Activated CD8-positive, alpha-beta T cell treated with anti-CD3 and anti-CD28 coated beads for 36 hours (primary cell): ENCODE results near the gene FRMPD2. TPM values are rescaled to one million over a fixed set of nuclear protein-coding genes. Genes with fewer than 3 reads are reported as not detected.
A peak's percentile ranks its signal among the peaks of the same experiment; 100 is the strongest.

Experiments used
- ATAC-seq: fragments of 200-7000 bp; cut with Tn5 transposase; one replicate; pipeline ENCODE4 v1.10.0; 2021; ENCODE audit warnings: mild to moderate bottlenecking, moderate library complexity
- CTCF ChIA-PET: fragments of 350-600 bp; sonication (Branson Sonifier 250); formaldehyde crosslinking; loops from one replicate; lab custom pipeline; 2021; ENCODE audit warnings: antibody characterized with exemption; lab: Charles Lee
- POLR2A ChIA-PET: fragments of 350-600 bp; sonication (Branson Sonifier 250); formaldehyde crosslinking; loops from one replicate; lab custom pipeline; 2021; ENCODE audit warnings: antibody characterized with exemption; lab: Charles Lee
- DNase-seq: peaks from one replicate; pipeline ENCODE4 v3.0.0-alpha.2; 2020
- H3K27ac Mint-ChIP-seq: one replicate; pipeline ENCODE4 v1.8.0; 2021; ENCODE audit warnings: mild to moderate bottlenecking, mixed read lengths
- H3K27me3 Mint-ChIP-seq: one replicate; pipeline ENCODE4 v1.8.0; 2021; ENCODE audit warnings: mixed read lengths
- H3K36me3 Mint-ChIP-seq: one replicate; pipeline ENCODE4 v1.8.0; 2021; ENCODE audit warnings: low read depth, mixed read lengths
- H3K4me1 Mint-ChIP-seq: one replicate; pipeline ENCODE4 v1.8.0; 2021; ENCODE audit warnings: low read depth, mixed read lengths
- H3K4me3 Mint-ChIP-seq: one replicate; pipeline ENCODE4 v1.8.0; 2021; ENCODE audit warnings: mild to moderate bottlenecking, moderate library complexity, mixed read lengths
- H3K9me3 Mint-ChIP-seq: one replicate; pipeline ENCODE4 v1.8.0; 2021; ENCODE audit warnings: mixed read lengths
- intact Hi-C: fragments of 100-400 bp; cut with micrococcal nuclease; formaldehyde crosslinking; loops from one replicate; pipeline ENCODE4 v1.10.0; 2022
- total RNA-seq, 2 experiments: library from RNA; stranded (reverse); gene quantifications; one replicate each; pipeline ENCODE4 v1.2.3, GENCODE V29; 2021
- TF ChIP-seq, protein P1 (sequence below): fragments of 200-600 bp; IDR thresholded peaks from one replicate; pipeline ENCODE4 v1.8.0; 2022; ENCODE audit warnings: antibody characterized with exemption, mild to moderate bottlenecking

FRMPD2 gene
- total RNA-seq, 2 experiments from 2014 or later, result not detected

DNA sequence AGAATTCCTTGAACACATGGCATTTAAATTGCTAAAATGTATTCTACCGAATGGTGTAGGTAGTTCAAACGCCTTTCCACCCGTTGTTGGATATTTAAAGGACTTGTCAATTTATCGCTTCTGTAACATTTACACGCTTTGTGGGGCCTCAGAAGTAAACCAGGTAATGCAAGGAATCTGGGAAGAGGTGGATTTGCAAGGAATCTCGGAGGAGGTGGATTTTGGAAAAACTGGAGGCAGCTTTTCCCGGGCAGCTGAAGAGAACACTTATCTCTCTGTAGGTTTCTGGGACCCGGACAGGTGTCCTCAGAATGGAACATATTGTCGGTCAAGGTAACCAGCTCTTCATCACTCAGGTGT lies 31.4 kb upstream of the FRMPD2 start:
- H3K9me3 Mint-ChIP-seq, result no peaks in the 10 kb centered on the region
- CTCF ChIA-PET, result no interaction called here
- TF ChIP-seq, protein P1, sequence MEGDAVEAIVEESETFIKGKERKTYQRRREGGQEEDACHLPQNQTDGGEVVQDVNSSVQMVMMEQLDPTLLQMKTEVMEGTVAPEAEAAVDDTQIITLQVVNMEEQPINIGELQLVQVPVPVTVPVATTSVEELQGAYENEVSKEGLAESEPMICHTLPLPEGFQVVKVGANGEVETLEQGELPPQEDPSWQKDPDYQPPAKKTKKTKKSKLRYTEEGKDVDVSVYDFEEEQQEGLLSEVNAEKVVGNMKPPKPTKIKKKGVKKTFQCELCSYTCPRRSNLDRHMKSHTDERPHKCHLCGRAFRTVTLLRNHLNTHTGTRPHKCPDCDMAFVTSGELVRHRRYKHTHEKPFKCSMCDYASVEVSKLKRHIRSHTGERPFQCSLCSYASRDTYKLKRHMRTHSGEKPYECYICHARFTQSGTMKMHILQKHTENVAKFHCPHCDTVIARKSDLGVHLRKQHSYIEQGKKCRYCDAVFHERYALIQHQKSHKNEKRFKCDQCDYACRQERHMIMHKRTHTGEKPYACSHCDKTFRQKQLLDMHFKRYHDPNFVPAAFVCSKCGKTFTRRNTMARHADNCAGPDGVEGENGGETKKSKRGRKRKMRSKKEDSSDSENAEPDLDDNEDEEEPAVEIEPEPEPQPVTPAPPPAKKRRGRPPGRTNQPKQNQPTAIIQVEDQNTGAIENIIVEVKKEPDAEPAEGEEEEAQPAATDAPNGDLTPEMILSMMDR, result no peak
- H3K4me1 Mint-ChIP-seq, result peaks cover 39% of the 10 kb centered on the region
- peak overlapping the region; percentile 55 for H3K4me3 Mint-ChIP-seq
- peak overlapping the region; percentile 60 for H3K27ac Mint-ChIP-seq
- DNase-seq, result no peak
- ATAC-seq, result no peak
- POLR2A ChIA-PET, result interaction anchor here (0.9 kb wide), 1 partner anchor 19 kb away, joined by 3 read pairs; no protein-coding TSS in a partner anchor
- peaks cover 2% of the 10 kb centered on the region for H3K36me3 Mint-ChIP-seq
- intact Hi-C loops, result no loop called here
- H3K27me3 Mint-ChIP-seq, result no peaks in the 10 kb centered on the region

DNA sequence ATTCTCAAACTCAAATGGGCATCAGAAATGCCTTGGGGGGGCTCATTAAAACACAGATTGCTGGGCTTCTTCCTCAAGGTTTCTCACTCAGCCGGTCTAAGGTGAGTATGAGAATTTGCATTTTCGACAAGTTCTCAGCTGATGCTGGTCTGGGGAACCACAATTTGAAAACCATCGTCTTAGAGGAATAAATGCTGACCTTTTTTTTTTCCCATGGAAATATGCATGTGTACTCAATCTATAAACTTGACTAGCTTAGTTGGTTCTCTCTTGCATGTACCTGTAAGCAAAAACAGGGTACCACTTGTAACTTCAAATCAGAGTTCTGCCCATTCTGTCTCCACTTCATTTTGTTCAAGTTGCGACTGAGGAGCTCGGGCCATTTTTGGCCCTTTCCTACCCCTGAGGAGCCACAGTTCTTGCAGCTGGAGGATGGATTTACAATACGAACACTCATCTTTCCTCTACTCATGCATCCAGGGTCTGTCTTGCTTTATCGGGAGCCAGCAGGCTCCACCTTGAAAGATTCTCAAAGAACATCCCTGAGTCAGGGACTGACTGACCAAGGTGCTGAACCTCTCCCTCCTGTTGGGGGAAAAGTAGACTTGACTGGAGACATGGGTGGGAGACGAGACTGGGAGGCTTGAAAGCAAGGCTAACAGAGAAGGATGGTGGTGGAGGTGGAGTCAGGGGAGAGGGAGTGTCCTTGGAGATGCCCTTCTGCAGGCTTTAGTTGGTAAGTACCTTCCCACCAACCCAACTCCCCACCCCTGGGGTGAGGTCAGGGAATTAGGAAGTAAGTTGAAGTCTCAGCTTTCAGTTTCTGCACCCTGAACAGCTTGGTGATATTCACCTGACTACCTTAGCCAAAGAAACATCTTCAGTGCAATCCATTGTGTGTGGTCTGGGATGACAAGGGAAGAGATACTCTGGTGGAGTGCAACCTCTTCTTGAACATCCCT lies 28.3 kb upstream of the FRMPD2 start:
- POLR2A ChIA-PET, result no interaction called here
- TF ChIP-seq, protein P1, result no peak
- intact Hi-C loops, result no loop called here

DNA sequence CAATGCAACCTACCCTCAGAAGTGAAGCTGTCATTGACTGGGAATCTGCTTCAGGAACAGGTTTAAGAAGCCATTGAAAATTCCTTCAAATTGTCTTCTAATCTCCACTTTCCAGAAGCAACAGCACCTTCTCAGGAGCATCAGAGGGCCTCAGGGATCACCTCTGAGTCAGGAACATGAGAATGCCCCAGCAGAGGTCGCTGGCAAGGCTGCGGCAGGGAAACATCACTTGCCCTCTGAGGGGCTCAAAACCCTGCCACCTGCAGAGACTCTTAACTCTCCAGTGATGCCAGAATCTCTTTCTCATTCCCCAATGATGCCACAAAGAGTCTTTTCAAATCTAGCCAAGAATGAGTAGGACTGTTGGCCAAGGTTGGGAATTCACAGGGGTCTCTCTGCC lies 26.1 kb upstream of the FRMPD2 start:
- ChIA-PET POLR2A (no interaction called here), CTCF (no interaction called here)
- no peaks in the 10 kb centered on the region for H3K36me3 Mint-ChIP-seq
- H3K4me1 Mint-ChIP-seq, result peaks cover 4% of the 10 kb centered on the region
- H3K4me3 Mint-ChIP-seq, result no peak overlapping the region
- intact Hi-C loops, result no loop called here
- TF ChIP-seq, protein P1, result no peak
- no peaks in the 10 kb centered on the region for H3K27me3 Mint-ChIP-seq
- H3K27ac Mint-ChIP-seq, result no peak overlapping the region
- ATAC-seq (no peak), DNase-seq (no peak)
- H3K9me3 Mint-ChIP-seq, result no peaks in the 10 kb centered on the region

More for the DNA sequence above, 28.3 kb upstream of the FRMPD2 start:
- H3K4me1 Mint-ChIP-seq, result peaks cover 14% of the 10 kb centered on the region
- no peaks in the 10 kb centered on the region for H3K9me3 Mint-ChIP-seq
- no peaks in the 10 kb centered on the region for H3K27me3 Mint-ChIP-seq
- CTCF ChIA-PET, result no interaction called here
- no peak overlapping the region for H3K4me3 Mint-ChIP-seq
- ATAC-seq (no peak), DNase-seq (no peak)
- H3K36me3 Mint-ChIP-seq, result peaks cover 2% of the 10 kb centered on the region
- H3K27ac Mint-ChIP-seq, result no peak overlapping the region

DNA sequence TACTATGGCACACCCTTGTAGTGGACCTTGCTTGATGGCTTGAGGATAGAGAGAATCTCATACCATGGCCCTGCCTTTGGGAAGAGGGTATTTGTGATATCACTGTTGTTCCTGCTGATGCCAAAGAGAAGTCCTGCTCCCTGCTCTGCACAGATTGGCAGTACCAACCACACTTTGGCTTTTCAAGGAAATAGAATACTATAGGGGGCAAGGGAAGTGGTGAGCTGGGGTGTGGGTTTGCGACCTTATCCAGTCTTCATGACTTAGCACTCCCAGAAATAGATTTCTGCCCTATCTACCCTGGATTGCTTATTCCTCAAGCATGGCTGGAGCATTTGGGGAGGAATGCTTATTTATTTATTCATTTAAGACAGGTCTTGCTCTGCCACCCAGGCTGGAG lies 25.2 kb upstream of the FRMPD2 start:
- Mint-ChIP-seq H3K27me3 (no peaks in the 10 kb centered on the region), H3K9me3 (no peaks in the 10 kb centered on the region), H3K4me3 (no peak overlapping the region), H3K4me1 (peaks cover 4% of the 10 kb centered on the region), H3K36me3 (no peaks in the 10 kb centered on the region), H3K27ac (no peak overlapping the region)
- CTCF ChIA-PET, result no interaction called here
- no peak for ATAC-seq
- intact Hi-C loops, result no loop called here
- no peak for DNase-seq
- TF ChIP-seq, protein P1, result no peak
- POLR2A ChIA-PET, result no interaction called here

DNA sequence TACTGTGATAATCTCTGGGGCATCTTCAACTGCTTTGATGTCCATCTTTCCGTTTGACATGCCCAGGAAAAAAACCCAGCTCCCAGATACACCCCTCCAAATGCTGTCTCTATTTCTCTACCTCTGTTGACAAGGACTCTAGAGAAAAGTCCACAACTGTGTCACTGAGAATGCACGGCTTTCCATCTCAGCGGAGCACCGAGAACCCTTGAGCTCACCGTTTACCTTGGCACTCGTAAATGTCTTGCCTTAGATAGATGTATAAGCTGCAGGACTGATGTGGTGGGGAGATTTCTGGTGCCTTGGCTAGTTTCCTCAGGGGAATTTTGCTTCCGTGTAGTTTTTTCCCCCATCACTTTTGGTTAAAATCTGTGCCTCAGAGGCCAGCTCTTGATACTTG lies 24.6 kb upstream of the FRMPD2 start:
- H3K4me1 Mint-ChIP-seq, result peaks cover 4% of the 10 kb centered on the region
- ATAC-seq (no peak), DNase-seq (no peak)
- ChIA-PET POLR2A (no interaction called here), CTCF (no interaction called here)
- H3K4me3 Mint-ChIP-seq, result no peak overlapping the region
- H3K27me3 Mint-ChIP-seq, result no peaks in the 10 kb centered on the region
- H3K27ac Mint-ChIP-seq, result no peak overlapping the region
- no peaks in the 10 kb centered on the region for H3K36me3 Mint-ChIP-seq
- TF ChIP-seq, protein P1, result no peak
- intact Hi-C loops, result no loop called here
- H3K9me3 Mint-ChIP-seq, result no peaks in the 10 kb centered on the region
